H1 (cell line): ENCODE data around the gene SERPINB11. TPM values are rescaled to one million over a fixed set of nuclear protein-coding genes. Genes with fewer than 3 reads are reported as not detected.

ENCODE experiments used
- CTCF ChIA-PET: fragments of 300-600 bp; sonication (Branson Sonifier 250); formaldehyde crosslinking; loops from one replicate; lab custom pipeline; 2021; ENCODE audit not compliant: partially characterized antibody; lab: Charles Lee
- POLR2A ChIA-PET: fragments of 300-600 bp; sonication (Branson Sonifier 250); formaldehyde crosslinking; loops from one replicate; lab custom pipeline; 2021; ENCODE audit warnings: inconsistent platforms; ENCODE audit not compliant: partially characterized antibody; lab: Charles Lee
- DNase-seq, 2 experiments: peaks; one replicate each; pipeline versions ENCODE4 v3.0.0 to v3.0.0-alpha.2; 2010 to 2022; ENCODE audit warnings: low spot score in 2 of 2, low read depth in 1 of 2, mixed read lengths in 1 of 2
- FAIRE-seq: peaks from 2 replicates; lab custom pipeline; 2011; peaks lifted over from hg19 to GRCh38; lab: Jason Lieb, UNC
- H2AFZ ChIP-seq: 2 replicates; pipeline ENCODE4 v1.8.1; 2012; ENCODE audit warnings: low read length, inconsistent platforms
- H2AK5ac ChIP-seq: 2 replicates; pipeline ENCODE4 v1.6.1; 2013; ENCODE audit warnings: low read depth, low read length
- H2BK120ac ChIP-seq: replicated peaks from 2 replicates; pipeline ENCODE3; 2013; ENCODE audit warnings: low read depth, low read length, inconsistent platforms
- H2BK12ac ChIP-seq: 2 replicates; pipeline ENCODE4 v1.6.1; 2013; ENCODE audit warnings: low read depth, low read length
- H2BK15ac ChIP-seq: 2 replicates; pipeline ENCODE4 v1.6.1; 2013; ENCODE audit warnings: low read length
- H2BK20ac ChIP-seq: 2 replicates; pipeline ENCODE4 v1.6.1; 2013; ENCODE audit warnings: low read length
- H2BK5ac ChIP-seq: 2 replicates; pipeline ENCODE4 v1.6.1; 2013; ENCODE audit warnings: low read depth, low read length
- H3K14ac ChIP-seq: 2 replicates; pipeline ENCODE4 v1.6.1; 2013; ENCODE audit warnings: inconsistent platforms; ENCODE audit not compliant: insufficient read length
- H3K18ac ChIP-seq: 2 replicates; pipeline ENCODE4 v1.6.1; 2013; ENCODE audit warnings: low read length; ENCODE audit errors: extremely low read depth
- H3K23ac ChIP-seq: 2 replicates; pipeline ENCODE4 v1.6.1; 2013; ENCODE audit warnings: inconsistent platforms; ENCODE audit not compliant: insufficient read length
- H3K23me2 ChIP-seq: 2 replicates; pipeline ENCODE4 v1.6.1; 2013; ENCODE audit warnings: low read depth, low read length
- H3K27ac ChIP-seq: 2 replicates; pipeline ENCODE4 v1.6.1; 2011; ENCODE audit warnings: low read depth, low read length, inconsistent platforms
- H3K27me3 ChIP-seq, 4 experiments: replicated peaks in 1 of 4; 1 replicate in 1 of 4; 2 replicates in 3 of 4; pipeline versions ENCODE4 v1.6.1 to v1.8.1; 2011 to 2013; ENCODE audit warnings: low read length in 3 of 4, mild to moderate bottlenecking in 3 of 4, inconsistent platforms in 2 of 4, mixed read lengths in 2 of 4, moderate library complexity in 1 of 4; ENCODE audit not compliant: control insufficient read depth in 3 of 4, insufficient read depth in 3 of 4; ENCODE audit errors: extremely low read depth in 1 of 4
- H3K36me3 ChIP-seq, 4 experiments: 2 replicates each; pipeline versions ENCODE4 v1.6.1 to v1.8.1; 2011 to 2013; ENCODE audit warnings: mild to moderate bottlenecking in 4 of 4, low read length in 3 of 4, moderate library complexity in 2 of 4, control low read depth in 1 of 4, inconsistent platforms in 1 of 4; ENCODE audit not compliant: insufficient read depth in 4 of 4, control insufficient read depth in 2 of 4
- H3K4ac ChIP-seq: replicated peaks from 2 replicates; pipeline ENCODE3; 2013; ENCODE audit warnings: low read length, low read depth, mixed read lengths, inconsistent platforms; ENCODE audit not compliant: insufficient read length
- H3K4me1 ChIP-seq, 4 experiments: replicated peaks in 1 of 4; 1 replicate in 1 of 4; 2 replicates in 3 of 4; pipeline versions ENCODE4 v1.6.1 to v1.8.1; 2011 to 2013; ENCODE audit warnings: low read length in 3 of 4, inconsistent platforms in 2 of 4, mixed read lengths in 1 of 4; ENCODE audit not compliant: insufficient read depth in 4 of 4, control insufficient read depth in 3 of 4
- H3K4me2 ChIP-seq, 2 experiments: 2 replicates each; pipeline versions ENCODE4 v1.6.1 to v1.8.1; 2011 to 2013; ENCODE audit warnings: low read depth in 2 of 2, low read length in 2 of 2, control low read depth in 1 of 2, inconsistent platforms in 1 of 2, mild to moderate bottlenecking in 1 of 2; ENCODE audit not compliant: insufficient read depth in 1 of 2
- H3K4me3 ChIP-seq, 4 experiments: fragments of 200-600, 300-600 bp in 1 of 4; sonication (generic), shearing (Covaris generic), sonication (Bioruptor Twin) in 1 of 4; 2 replicates each; pipeline versions ENCODE4 v1.5.1 to v1.8.1; 2011 to 2016; ENCODE audit warnings: low read length in 4 of 4, low read depth in 3 of 4, control low read depth in 2 of 4, inconsistent platforms in 2 of 4, mild to moderate bottlenecking in 2 of 4, mixed read lengths in 1 of 4, moderate library complexity in 1 of 4; ENCODE audit not compliant: insufficient read depth in 2 of 4; ENCODE audit errors: extremely low read depth in 1 of 4
- H3K56ac ChIP-seq: replicated peaks from 2 replicates; pipeline ENCODE3; 2013; ENCODE audit warnings: low read depth, mild to moderate bottlenecking, mixed read lengths, low read length, inconsistent platforms; ENCODE audit not compliant: insufficient read length
- H3K79me1 ChIP-seq: 2 replicates; pipeline ENCODE4 v1.6.1; 2013; ENCODE audit warnings: low read depth, low read length, control low read depth
- H3K79me2 ChIP-seq, 2 experiments: 2 replicates each; pipeline versions ENCODE4 v1.6.1 to v1.8.1; 2012 to 2013; ENCODE audit warnings: low read length in 2 of 2, mild to moderate bottlenecking in 2 of 2, inconsistent platforms in 1 of 2; ENCODE audit not compliant: insufficient read depth in 2 of 2, control insufficient read depth in 1 of 2
- H3K9ac ChIP-seq, 4 experiments: replicated peaks in 1 of 4; 1 replicate in 1 of 4; 2 replicates in 3 of 4; pipeline versions ENCODE4 v1.6.1 to v1.8.1; 2011 to 2013; ENCODE audit warnings: low read depth in 3 of 4, low read length in 3 of 4, control low read depth in 2 of 4, mild to moderate bottlenecking in 2 of 4, moderate library complexity in 2 of 4, inconsistent platforms in 1 of 4; ENCODE audit errors: extremely low read depth in 1 of 4
- H3K9me3 ChIP-seq, 2 experiments: 2 replicates each; pipeline versions ENCODE4 v1.6.1 to v1.8.1; 2012 to 2013; ENCODE audit warnings: mild to moderate bottlenecking in 2 of 2, moderate library complexity in 2 of 2, control low read depth in 1 of 2, inconsistent platforms in 1 of 2, low read depth in 1 of 2, low read length in 1 of 2, mixed read lengths in 1 of 2; ENCODE audit not compliant: insufficient read depth in 2 of 2
- H4K20me1 ChIP-seq, 2 experiments: replicated peaks in 1 of 2; 2 replicates each; pipeline versions ENCODE3 to v1.8.1; 2011 to 2013; ENCODE audit warnings: inconsistent platforms in 2 of 2, low read length in 2 of 2, mild to moderate bottlenecking in 1 of 2; ENCODE audit not compliant: insufficient read depth in 2 of 2, control insufficient read depth in 1 of 2
- H4K5ac ChIP-seq: 2 replicates; pipeline ENCODE4 v1.6.1; 2013; ENCODE audit warnings: low read length, low read depth, mixed read lengths, inconsistent platforms; ENCODE audit not compliant: insufficient read length
- H4K8ac ChIP-seq: 2 replicates; pipeline ENCODE4 v1.8.0; 2013; ENCODE audit warnings: mild to moderate bottlenecking, moderate library complexity, low read length, inconsistent platforms; ENCODE audit not compliant: insufficient read depth; ENCODE audit errors: extremely low read depth
- H4K91ac ChIP-seq: replicated peaks from 2 replicates; pipeline ENCODE3; 2013; ENCODE audit warnings: low read length, mixed read lengths, inconsistent platforms; ENCODE audit not compliant: insufficient read length
- JUN ChIP-seq: IDR thresholded peaks from 2 replicates; pipeline ENCODE4 v1.6.1; 2011; ENCODE audit warnings: low read depth, mild to moderate bottlenecking, improper control_type of control experiment, low read length
- JUND ChIP-seq: IDR thresholded peaks from 2 replicates; pipeline ENCODE4 v1.6.1; 2011; ENCODE audit warnings: mild to moderate bottlenecking, improper control_type of control experiment, low read length
- YY1 ChIP-seq: IDR thresholded peaks from 2 replicates; pipeline ENCODE4 v1.6.1; 2011; ENCODE audit warnings: low read depth, mild to moderate bottlenecking, low read length
- WGBS, 2 experiments: shearing (Covaris generic) in 1 of 2; methylation state at CpG; one replicate each; pipeline versions ENCODE4 v1.1.6 to v1.1.7; 2013 to 2015; ENCODE audit warnings: low lambda C conversion rate in 2 of 2, mixed read lengths in 2 of 2, inconsistent platforms in 1 of 2, low coverage in 1 of 2, missing lambda C conversion rate in 1 of 2; ENCODE audit not compliant: insufficient replicate concordance in 2 of 2, insufficient coverage in 1 of 2, insufficient read length in 1 of 2; ENCODE audit errors: extremely low coverage in 1 of 2, missing lambda C conversion rate in 1 of 2; 5-methylcytosine and 5-hydroxymethylcytosine counted together
- polyA plus RNA-seq, 7 experiments: library from polyadenylated mRNA; depleted of rRNA in 3 of 7; stranded (reverse) in 5 of 7; unstranded in 2 of 7; fragments of >200 nt in 5 of 7; fragments of 200-250 nt in 2 of 7; gene quantifications; 1 replicate in 5 of 7; 2 replicates in 1 of 7; 4 replicates in 1 of 7; pipeline versions ENCODE4 v1.2.1 to v1.2.3, GENCODE V29; 2011 to 2013; ENCODE audit warnings: missing spikeins in 2 of 7, mixed read lengths in 2 of 7
- total RNA-seq: library from RNA; stranded (reverse); fragmentation: NEBNext Ultra II Directional; extraction: Animal tissue kit (Norgen Biotek cat#: 25700); gene quantifications from 2 replicates; pipeline ENCODE4 v1.2.1, GENCODE V29; 2021

Gene SERPINB11
- total and polyA plus RNA-seq, 2 of the 8 experiments (the other 6 are each of a cell fraction or from before 2014, with no cell fraction given), result not detected

DNA sequence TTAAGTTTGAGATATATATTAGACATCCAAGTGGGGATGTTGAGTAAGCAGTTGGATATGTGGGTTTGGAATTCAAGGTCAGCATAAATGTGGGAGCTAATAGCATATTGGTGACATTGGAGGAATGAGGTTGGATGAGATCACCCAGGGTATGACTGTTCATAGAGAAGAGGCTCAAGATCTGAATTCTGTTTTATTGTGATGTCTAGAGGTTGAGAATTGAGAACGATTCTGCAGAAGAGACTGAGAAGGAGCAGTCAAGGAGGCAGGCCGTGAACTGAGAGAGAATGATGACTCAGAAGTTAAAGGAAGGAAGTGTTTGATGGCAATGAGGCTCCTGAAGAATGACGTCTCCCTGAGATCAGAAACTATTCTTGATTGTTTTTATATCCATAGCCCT lies 5.9 kb downstream of the SERPINB11 start:
- no peaks in the 10 kb centered on the region for H3K23me2 ChIP-seq
- H3K79me2 ChIP-seq, result no peaks in the 10 kb centered on the region
- H3K56ac ChIP-seq, result no peak overlapping the region
- 92% methylated on average over 3 of the region's 3 CpGs; no CpG with 5 or more reads in 1 of the 2 experiments for WGBS, 2 experiments
- H2AFZ ChIP-seq, result no peak overlapping the region
- no peak overlapping the region for H2BK120ac ChIP-seq
- H2BK15ac ChIP-seq, result no peak overlapping the region
- H3K18ac ChIP-seq, result no peak overlapping the region
- H2BK5ac ChIP-seq, result no peak overlapping the region
- H4K8ac ChIP-seq, result no peak overlapping the region
- H3K4me2 ChIP-seq, result no peak overlapping the region
- no peaks in the 10 kb centered on the region for H3K27me3 ChIP-seq
- H2BK20ac ChIP-seq, result no peak overlapping the region
- H2BK12ac ChIP-seq, result no peak overlapping the region
- H3K4ac ChIP-seq, result no peak overlapping the region
- ChIA-PET CTCF (no interaction called here), POLR2A (no interaction called here)
- no peaks in the 10 kb centered on the region for H3K4me1 ChIP-seq
- no peak overlapping the region for H3K4me3 ChIP-seq
- H3K9ac ChIP-seq, result no peak overlapping the region
- H3K36me3 ChIP-seq, result no peaks in the 10 kb centered on the region
- no peak overlapping the region for H3K23ac ChIP-seq
- no peak overlapping the region for H4K91ac ChIP-seq
- no peaks in the 10 kb centered on the region for H4K20me1 ChIP-seq
- peaks cover 5% of the 10 kb centered on the region in 2 experiments for H3K9me3 ChIP-seq
- H3K27ac ChIP-seq, result no peak overlapping the region
- no peak for TF ChIP-seq YY1
- no peak for TF ChIP-seq JUN
- no peak for TF ChIP-seq JUND
- TF ChIP-seq, all 59 proteins: peak for 0
- H2AK5ac ChIP-seq, result no peak overlapping the region
- H3K14ac ChIP-seq, result no peak overlapping the region
- no peak overlapping the region for H4K5ac ChIP-seq
- DNase-seq (no peak), FAIRE-seq (no peak)
- no peaks in the 10 kb centered on the region for H3K79me1 ChIP-seq
